Embryonic facial prominence (tissue), 1 donor: ENCODE results near the gene TUB.

Source experiments
- DNase-seq: peaks from one replicate; pipeline ENCODE4 v3.0.0-alpha.2; 2016; ENCODE audit errors: extremely low spot score

The TUB gene

GRCh38 chr11:8068605-8069221 lies 12.3 kb upstream of the TUB start:
- DNase-seq, result no peak

GRCh38 chr11:8069771-8070170 lies 11.2 kb upstream of the TUB start:
- DNase-seq, result no peak

- no peak for DNase-seq
Measured at GRCh38 chr11:8070417-8071115, 10.4 kb upstream of the TUB start.

- no peak for DNase-seq
Measured at GRCh38 chr11:8071616-8072581, 9.1 kb upstream of the TUB start.

- DNase-seq, result no peak
Measured at GRCh38 chr11:8075119-8075726, 5.8 kb upstream of the TUB start.

- DNase-seq, result no peak
Measured at GRCh38 chr11:8079111-8079675, 1.8 kb upstream of the TUB start.

GRCh38 chr11:8080069-8080670 lies 841 bp upstream of the TUB start:
- DNase-seq, result no peak

- DNase-seq, result no peak
Measured at GRCh38 chr11:8081591-8082250, 710 bp downstream of the TUB start.

GRCh38 chr11:8082391-8083087 lies 1.5 kb downstream of the TUB start:
- peak; percentile 41 for DNase-seq

GRCh38 chr11:8083088-8083395 lies 2.0 kb downstream of the TUB start:
- DNase-seq, result no peak

GRCh38 chr11:8083871-8084281 lies 2.9 kb downstream of the TUB start:
- no peak for DNase-seq

GRCh38 chr11:8084352-8084751 lies 3.3 kb downstream of the TUB start:
- no peak for DNase-seq

- DNase-seq, result no peak
Measured at GRCh38 chr11:8085011-8085645, 4.1 kb downstream of the TUB start.

- no peak for DNase-seq
Measured at GRCh38 chr11:8086001-8086479, 5.0 kb downstream of the TUB start.

- DNase-seq, result no peak
Measured at GRCh38 chr11:8086571-8086970, 5.6 kb downstream of the TUB start.

- no peak for DNase-seq
Measured at GRCh38 chr11:8087185-8087584, 6.2 kb downstream of the TUB start.

GRCh38 chr11:8087756-8088155 lies 6.7 kb downstream of the TUB start:
- DNase-seq, result no peak

GRCh38 chr11:8089791-8090510 lies 8.9 kb downstream of the TUB start:
- DNase-seq, result no peak

- DNase-seq, result no peak
Measured at GRCh38 chr11:8090756-8091155, 9.7 kb downstream of the TUB start.
